Measurements from ENCODE around the gene LY6G5C.

- TF ChIP-seq CTCF (IDR thresholded peaks at IDR 0.05; ENCODE audit: insufficient read depth, low read depth, low read length) (no peak), EZH2 (IDR thresholded peaks at IDR 0.05; ENCODE audit: insufficient read depth, low read length) (no peak)
Measured at GRCh38 chr6:31659649-31660380, 21.1 kb downstream of the LY6G5C start.
